Measurements from ENCODE around the gene FARP1. TPM values are rescaled to one million over a fixed set of nuclear protein-coding genes. Genes with fewer than 3 reads are reported as not detected.

FARP1 gene
- total RNA-seq, 1 donor from 2014 or later = 128 TPM

GRCh38 chr13:98457053-98457452, 314.2 kb downstream of the FARP1 start:
- H3K36me3 ChIP-seq (ENCODE audit: insufficient read depth, low read length) = peaks cover 17% of the 10 kb centered on the region
- Mint-ChIP-seq H3K4me3 (ENCODE audit: unreplicated experiment) (no peak overlapping the region), H3K27ac (ENCODE audit: unreplicated experiment) (no peak overlapping the region), H3K27me3 (ENCODE audit: low read depth, unreplicated experiment) (no peaks in the 10 kb centered on the region), H3K36me3 (ENCODE audit: low read depth, unreplicated experiment) (peaks cover 32% of the 10 kb centered on the region), H3K9me3 (ENCODE audit: unreplicated experiment) (no peaks in the 10 kb centered on the region), H3K4me1 (ENCODE audit: low read depth, unreplicated experiment) (peaks cover 15% of the 10 kb centered on the region)
- H3K79me2 ChIP-seq (ENCODE audit: insufficient read depth, low read length) = peaks cover 16% of the 10 kb centered on the region
- H2AFZ ChIP-seq (ENCODE audit: low read depth, low read length) = no peak overlapping the region
- H4K20me1 ChIP-seq (ENCODE audit: insufficient read depth, low read length) = peaks cover 22% of the 10 kb centered on the region
- peaks cover 19% of the 10 kb centered on the region for H3K4me1 ChIP-seq (ENCODE audit: insufficient read depth, low read length)
- FAIRE-seq (no peak), DNase-seq (ENCODE audit: low read depth) (no peak)
- no peak overlapping the region for H3K4me3 ChIP-seq (ENCODE audit: insufficient read depth, low read depth, low read length)
- no peak overlapping the region for H3K27ac ChIP-seq (ENCODE audit: low read depth, low read length)
- no peaks in the 10 kb centered on the region for H3K9me3 ChIP-seq (ENCODE audit: insufficient read depth, low read depth, low read length)
- H3K9ac ChIP-seq (ENCODE audit: low read length) = no peak overlapping the region
- no peaks in the 10 kb centered on the region for H3K27me3 ChIP-seq (ENCODE audit: insufficient read depth, low read length)
- H3K4me2 ChIP-seq (ENCODE audit: low read length) = no peak overlapping the region
- TF ChIP-seq, protein P1, sequence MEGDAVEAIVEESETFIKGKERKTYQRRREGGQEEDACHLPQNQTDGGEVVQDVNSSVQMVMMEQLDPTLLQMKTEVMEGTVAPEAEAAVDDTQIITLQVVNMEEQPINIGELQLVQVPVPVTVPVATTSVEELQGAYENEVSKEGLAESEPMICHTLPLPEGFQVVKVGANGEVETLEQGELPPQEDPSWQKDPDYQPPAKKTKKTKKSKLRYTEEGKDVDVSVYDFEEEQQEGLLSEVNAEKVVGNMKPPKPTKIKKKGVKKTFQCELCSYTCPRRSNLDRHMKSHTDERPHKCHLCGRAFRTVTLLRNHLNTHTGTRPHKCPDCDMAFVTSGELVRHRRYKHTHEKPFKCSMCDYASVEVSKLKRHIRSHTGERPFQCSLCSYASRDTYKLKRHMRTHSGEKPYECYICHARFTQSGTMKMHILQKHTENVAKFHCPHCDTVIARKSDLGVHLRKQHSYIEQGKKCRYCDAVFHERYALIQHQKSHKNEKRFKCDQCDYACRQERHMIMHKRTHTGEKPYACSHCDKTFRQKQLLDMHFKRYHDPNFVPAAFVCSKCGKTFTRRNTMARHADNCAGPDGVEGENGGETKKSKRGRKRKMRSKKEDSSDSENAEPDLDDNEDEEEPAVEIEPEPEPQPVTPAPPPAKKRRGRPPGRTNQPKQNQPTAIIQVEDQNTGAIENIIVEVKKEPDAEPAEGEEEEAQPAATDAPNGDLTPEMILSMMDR (IDR thresholded peaks at IDR 0.05; ENCODE audit: insufficient read depth, low read depth, low read length) = no peak
- no peak for TF ChIP-seq EZH2 (IDR thresholded peaks at IDR 0.05; ENCODE audit: insufficient read depth, low read length)

- Histone ChIP-seq H3K27me3 (ENCODE audit: insufficient read depth, low read length) (no peaks in the 10 kb centered on the region), H3K4me1 (ENCODE audit: insufficient read depth, low read length) (peaks cover 13% of the 10 kb centered on the region), H3K36me3 (ENCODE audit: insufficient read depth, low read length) (peaks cover 18% of the 10 kb centered on the region), H3K79me2 (ENCODE audit: insufficient read depth, low read length) (peaks cover 30% of the 10 kb centered on the region), H3K9me3 (ENCODE audit: insufficient read depth, low read depth, low read length) (no peaks in the 10 kb centered on the region), H4K20me1 (ENCODE audit: insufficient read depth, low read length) (peaks cover 36% of the 10 kb centered on the region), H3K27ac (ENCODE audit: low read depth, low read length) (no peak overlapping the region), H3K9ac (ENCODE audit: low read length) (no peak overlapping the region), H2AFZ (ENCODE audit: low read depth, low read length) (no peak overlapping the region), H3K4me3 (ENCODE audit: insufficient read depth, low read depth, low read length) (no peak overlapping the region), H3K4me2 (ENCODE audit: low read length) (no peak overlapping the region)
- peaks cover 37% of the 10 kb centered on the region for H3K36me3 Mint-ChIP-seq (ENCODE audit: low read depth, unreplicated experiment)
- no peak for DNase-seq (ENCODE audit: low read depth)
- peaks cover 2% of the 10 kb centered on the region for H3K9me3 Mint-ChIP-seq (ENCODE audit: unreplicated experiment)
- H3K4me1 Mint-ChIP-seq (ENCODE audit: low read depth, unreplicated experiment) = peaks cover 10% of the 10 kb centered on the region
- H3K4me3 Mint-ChIP-seq (ENCODE audit: unreplicated experiment) = no peak overlapping the region
- no peak for FAIRE-seq
- no peak for TF ChIP-seq EZH2 (IDR thresholded peaks at IDR 0.05; ENCODE audit: insufficient read depth, low read length)
- TF ChIP-seq, protein P1 (IDR thresholded peaks at IDR 0.05; ENCODE audit: insufficient read depth, low read depth, low read length) = no peak
- H3K27ac Mint-ChIP-seq (ENCODE audit: unreplicated experiment) = no peak overlapping the region
- no peaks in the 10 kb centered on the region for H3K27me3 Mint-ChIP-seq (ENCODE audit: low read depth, unreplicated experiment)
Observed at GRCh38 chr13:98458431-98458830, 315.5 kb downstream of the FARP1 start.

DNA sequence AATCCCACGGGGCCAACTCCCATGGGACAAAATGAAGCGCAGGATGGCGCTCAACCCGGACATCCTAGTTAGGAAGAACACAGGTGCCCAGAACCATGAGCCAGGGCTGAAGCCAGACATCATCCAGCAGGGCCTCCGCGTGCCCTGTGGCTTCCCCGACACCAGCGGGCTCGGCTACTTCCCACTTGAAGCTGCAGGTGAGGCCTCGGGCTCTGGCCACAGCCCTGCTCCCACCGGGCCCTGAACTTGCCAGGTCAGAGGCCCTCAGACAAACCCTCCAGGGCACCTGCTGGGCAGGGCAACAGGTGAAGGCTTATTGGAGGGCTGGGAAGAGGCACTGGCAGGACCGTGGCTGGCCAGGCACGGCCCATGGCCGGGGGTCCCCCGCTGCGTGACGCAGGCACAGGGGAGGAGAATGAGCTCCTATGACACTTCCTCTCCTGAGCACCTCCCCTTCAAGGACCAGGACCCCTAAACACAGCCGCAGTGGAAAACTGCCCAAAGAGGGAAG, 316.3 kb downstream of the FARP1 start:
- H3K36me3 ChIP-seq (ENCODE audit: insufficient read depth, low read length) = peaks cover 19% of the 10 kb centered on the region

More for the DNA sequence above, 316.3 kb downstream of the FARP1 start:
- H3K4me3 ChIP-seq (ENCODE audit: insufficient read depth, low read depth, low read length) = no peak overlapping the region
- Mint-ChIP-seq H3K4me1 (ENCODE audit: low read depth, unreplicated experiment) (peaks cover 7% of the 10 kb centered on the region), H3K9me3 (ENCODE audit: unreplicated experiment) (peaks cover 2% of the 10 kb centered on the region), H3K27me3 (ENCODE audit: low read depth, unreplicated experiment) (no peaks in the 10 kb centered on the region), H3K36me3 (ENCODE audit: low read depth, unreplicated experiment) (peaks cover 38% of the 10 kb centered on the region), H3K4me3 (ENCODE audit: unreplicated experiment) (no peak overlapping the region), H3K27ac (ENCODE audit: unreplicated experiment) (peak overlapping the region; percentile 58)
- TF ChIP-seq, protein P1 (IDR thresholded peaks at IDR 0.05; ENCODE audit: insufficient read depth, low read depth, low read length) = no peak
- TF ChIP-seq EZH2 (IDR thresholded peaks at IDR 0.05; ENCODE audit: insufficient read depth, low read length) = no peak
- H3K4me2 ChIP-seq (ENCODE audit: low read length) = no peak overlapping the region
- peaks cover 34% of the 10 kb centered on the region for H4K20me1 ChIP-seq (ENCODE audit: insufficient read depth, low read length)
- H3K79me2 ChIP-seq (ENCODE audit: insufficient read depth, low read length) = peaks cover 35% of the 10 kb centered on the region
- no peak overlapping the region for H3K9ac ChIP-seq (ENCODE audit: low read length)
- FAIRE-seq = no peak
- no peak overlapping the region for H3K27ac ChIP-seq (ENCODE audit: low read depth, low read length)
- peaks cover 10% of the 10 kb centered on the region for H3K4me1 ChIP-seq (ENCODE audit: insufficient read depth, low read length)
- H3K27me3 ChIP-seq (ENCODE audit: insufficient read depth, low read length) = no peaks in the 10 kb centered on the region
- no peaks in the 10 kb centered on the region for H3K9me3 ChIP-seq (ENCODE audit: insufficient read depth, low read depth, low read length)
- DNase-seq (ENCODE audit: low read depth) = no peak
- no peak overlapping the region for H2AFZ ChIP-seq (ENCODE audit: low read depth, low read length)

All from astrocyte (in vitro differentiated cells and primary cell).